Hepatocyte (in vitro differentiated cells): Measurements from ENCODE around the gene CPNE1. TPM values are rescaled to one million over a fixed set of nuclear protein-coding genes. Genes with fewer than 3 reads are reported as not detected.

Experiments
- DNase-seq: peaks from one replicate; pipeline ENCODE4 v3.0.0-alpha.2; 2016; ENCODE audit warnings: low spot score
- H2AFZ ChIP-seq: fragments of 200-600 bp; sonication (generic); 2 replicates; pipeline ENCODE4 v1.6.0; 2016; ENCODE audit warnings: antibody characterized with exemption, mild to moderate bottlenecking
- H3K27ac ChIP-seq: fragments of 200-600 bp; sonication (generic); 2 replicates; pipeline ENCODE4 v1.5.1; 2016; ENCODE audit warnings: mild to moderate bottlenecking
- H3K27me3 ChIP-seq: fragments of 200-600 bp; sonication (generic); 2 replicates; pipeline ENCODE4 v1.6.1; 2016
- H3K36me3 ChIP-seq: fragments of 200-600 bp; sonication (generic); replicated peaks from 2 replicates; pipeline ENCODE4 v1.5.1; 2016; ENCODE audit warnings: low read depth; ENCODE audit not compliant: insufficient read depth
- H3K4me1 ChIP-seq: fragments of 200-600 bp; sonication (generic); 2 replicates; pipeline ENCODE4 v1.5.1; 2016; ENCODE audit warnings: mild to moderate bottlenecking, moderate library complexity; ENCODE audit not compliant: insufficient read depth
- H3K4me2 ChIP-seq: fragments of 200-600 bp; sonication (generic); 2 replicates; pipeline ENCODE4 v1.6.0; 2016
- H3K4me3 ChIP-seq: fragments of 200-600 bp; sonication (generic); 2 replicates; pipeline ENCODE4 v1.5.1; 2016; ENCODE audit warnings: mild to moderate bottlenecking
- H3K79me2 ChIP-seq: fragments of 200-600 bp; sonication (generic); 2 replicates; pipeline ENCODE4 v1.6.0; 2017; ENCODE audit warnings: mild to moderate bottlenecking
- H3K9me2 ChIP-seq: fragments of 200-600 bp; sonication (generic); replicated peaks from 2 replicates; pipeline ENCODE4 v1.6.0; 2017; ENCODE audit warnings: mild to moderate bottlenecking; ENCODE audit not compliant: insufficient read depth
- H3K9me3 ChIP-seq: fragments of 200-600 bp; sonication (generic); 2 replicates; pipeline ENCODE4 v1.5.1; 2016; ENCODE audit warnings: low read depth, mild to moderate bottlenecking
- H4K20me1 ChIP-seq: fragments of 200-600 bp; sonication (generic); 2 replicates; pipeline ENCODE4 v1.6.0; 2016; ENCODE audit warnings: mild to moderate bottlenecking; ENCODE audit not compliant: insufficient read depth, poor library complexity, severe bottlenecking
- CTCF ChIP-seq: fragments of 200-600 bp; sonication (generic); IDR thresholded peaks from 2 replicates; pipeline ENCODE4 v1.5.1; 2016; ENCODE audit warnings: antibody characterized with exemption, mild to moderate bottlenecking; ENCODE audit not compliant: poor library complexity
- EZH2 ChIP-seq: fragments of 200-600 bp; sonication (generic); IDR thresholded peaks from 2 replicates; pipeline ENCODE4 v1.6.1; 2016; ENCODE audit warnings: antibody characterized with exemption, mild to moderate bottlenecking, borderline replicate concordance
- EZH2phosphoT487 ChIP-seq: fragments of 200-600 bp; sonication (generic); IDR thresholded peaks from one replicate; pipeline ENCODE4 v1.6.1; 2018; ENCODE audit warnings: antibody characterized with exemption, mild to moderate bottlenecking, low read depth, moderate library complexity; ENCODE audit not compliant: unreplicated experiment, severe bottlenecking
- WGBS: methylation state at CpG from one replicate; pipeline ENCODE4 v1.1.6; 2016; ENCODE audit warnings: low lambda C conversion rate; ENCODE audit errors: missing lambda C conversion rate; 5-methylcytosine and 5-hydroxymethylcytosine counted together
- polyA plus RNA-seq: library from polyadenylated mRNA; unstranded; fragments of >200 nt; fragmentation: Nextera tagmentation; extraction: Ambion mirVana; gene quantifications from 2 replicates; pipeline ENCODE4 v1.2.1, GENCODE V29; 2016
- total RNA-seq: library from RNA; depleted of rRNA; stranded (reverse); fragments of >200 nt; gene quantifications from 2 replicates; pipeline ENCODE4 v1.2.3, GENCODE V29; 2014

The CPNE1 gene
- total and polyA plus RNA-seq, 2 experiments from 2014 or later: 68.9 to 93.4 TPM

DNA sequence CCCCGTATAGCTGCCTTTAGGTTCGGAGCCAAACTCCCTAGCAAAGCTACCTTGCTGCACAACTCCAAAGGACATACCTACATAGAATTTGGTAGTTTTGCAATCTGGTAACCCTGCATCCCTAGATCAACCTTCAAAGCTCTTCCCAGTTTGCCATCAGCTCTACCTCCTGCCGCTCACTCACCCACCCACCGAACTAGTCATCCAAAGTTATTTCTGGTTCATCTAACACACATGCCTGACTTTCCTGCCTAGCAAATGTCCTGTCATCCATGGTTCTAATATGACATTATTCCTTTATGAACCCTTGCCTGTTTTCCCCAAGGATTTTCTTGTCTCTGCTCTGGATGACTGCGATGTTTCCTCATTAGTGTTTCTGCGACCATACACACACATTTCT lies 27.4 kb downstream of the CPNE1 start:
- H3K9me3 ChIP-seq: no peaks in the 10 kb centered on the region
- H3K27me3 ChIP-seq: no peaks in the 10 kb centered on the region
- no peak overlapping the region for H3K27ac ChIP-seq
- no peak for DNase-seq
- no peak overlapping the region for H2AFZ ChIP-seq
- H3K9me2 ChIP-seq: no peaks in the 10 kb centered on the region
- H3K4me2 ChIP-seq: no peak overlapping the region
- H3K4me1 ChIP-seq: peaks cover 8% of the 10 kb centered on the region
- TF ChIP-seq EZH2: no peak
- TF ChIP-seq EZH2phosphoT487: no peak
- TF ChIP-seq CTCF: no peak
- WGBS: 93% methylated on average over 6 of the region's 6 CpGs
- H3K79me2 ChIP-seq: peaks cover 84% of the 10 kb centered on the region
- peaks cover 42% of the 10 kb centered on the region for H4K20me1 ChIP-seq
- no peak overlapping the region for H3K4me3 ChIP-seq
- no peaks in the 10 kb centered on the region for H3K36me3 ChIP-seq

- peaks cover 8% of the 10 kb centered on the region for H3K4me1 ChIP-seq
- H3K9me2 ChIP-seq: no peaks in the 10 kb centered on the region
- peak overlapping the region; percentile 55 for H3K27ac ChIP-seq
- no peak for DNase-seq
- no peak overlapping the region for H2AFZ ChIP-seq
- no peaks in the 10 kb centered on the region for H3K9me3 ChIP-seq
- TF ChIP-seq CTCF (no peak), EZH2phosphoT487 (no peak), EZH2 (no peak)
- H3K27me3 ChIP-seq: no peaks in the 10 kb centered on the region
- H3K36me3 ChIP-seq: no peaks in the 10 kb centered on the region
- H4K20me1 ChIP-seq: peaks cover 40% of the 10 kb centered on the region
- peak overlapping the region; percentile 43 for H3K4me2 ChIP-seq
- WGBS: 88% methylated on average over 2 of the region's 2 CpGs
- no peak overlapping the region for H3K4me3 ChIP-seq
- H3K79me2 ChIP-seq: peaks cover 72% of the 10 kb centered on the region
These were observed 28.6 kb downstream of the CPNE1 start for GRCh38 chr20:35636095-35636494.

DNA sequence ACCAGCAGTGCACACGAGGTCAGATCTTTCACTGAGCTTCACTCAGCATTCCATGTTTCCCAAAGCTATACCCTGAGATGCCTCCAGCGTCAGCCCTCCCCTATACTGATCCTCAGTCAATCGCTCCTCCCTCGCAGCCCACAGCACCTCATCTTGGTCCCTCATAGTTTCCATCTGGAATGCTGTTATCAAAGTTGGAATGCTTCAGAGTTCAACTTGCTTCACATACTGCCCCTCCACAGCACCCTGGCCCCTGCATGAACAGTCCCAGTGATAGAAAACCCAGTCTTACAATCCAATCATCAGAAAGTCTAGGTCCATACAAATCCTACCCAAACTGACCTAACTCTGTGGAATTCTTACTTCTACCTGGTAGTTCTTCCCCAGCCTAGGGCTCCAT lies 29.0 kb downstream of the CPNE1 start:
- Histone ChIP-seq H3K9me2 (no peaks in the 10 kb centered on the region), H3K4me2 (peak overlapping the region; percentile 43), H3K79me2 (peaks cover 68% of the 10 kb centered on the region), H3K27ac (peak overlapping the region; percentile 55), H2AFZ (no peak overlapping the region), H3K4me3 (no peak overlapping the region), H3K9me3 (no peaks in the 10 kb centered on the region), H3K36me3 (no peaks in the 10 kb centered on the region), H4K20me1 (peaks cover 40% of the 10 kb centered on the region), H3K4me1 (peaks cover 8% of the 10 kb centered on the region), H3K27me3 (no peaks in the 10 kb centered on the region)
- no peak for TF ChIP-seq EZH2
- no peak for TF ChIP-seq EZH2phosphoT487
- no peak for TF ChIP-seq CTCF
- WGBS: 84% methylated on average over 4 of the region's 4 CpGs
- no peak for DNase-seq

- peaks cover 4% of the 10 kb centered on the region for H3K36me3 ChIP-seq
- H4K20me1 ChIP-seq: peaks cover 27% of the 10 kb centered on the region
- H3K9me3 ChIP-seq: no peaks in the 10 kb centered on the region
- DNase-seq: no peak
- peaks cover 8% of the 10 kb centered on the region for H3K4me1 ChIP-seq
- no peak overlapping the region for H2AFZ ChIP-seq
- no peak overlapping the region for H3K4me3 ChIP-seq
- 96% methylated on average over 13 of the region's 13 CpGs for WGBS
- H3K27ac ChIP-seq: no peak overlapping the region
- H3K79me2 ChIP-seq: peaks cover 40% of the 10 kb centered on the region
- H3K4me2 ChIP-seq: no peak overlapping the region
- TF ChIP-seq EZH2 (no peak), EZH2phosphoT487 (no peak), CTCF (no peak)
- H3K9me2 ChIP-seq: no peaks in the 10 kb centered on the region
- no peaks in the 10 kb centered on the region for H3K27me3 ChIP-seq
These were observed 32.1 kb downstream of the CPNE1 start for GRCh38 chr20:35632539-35633115.
